Measurements from ENCODE around the gene POLA1.

GRCh38 chrX:25015486-25016360 lies 322.0 kb downstream of the POLA1 start, which contains the start of gene ARX:
- TF ChIP-seq CTCF (IDR thresholded peaks at IDR 0.05) (no peak), EZH2 (IDR thresholded peaks at IDR 0.05; ENCODE audit: borderline replicate concordance, insufficient read depth, low read depth, low read length, poor library complexity, severe bottlenecking) (no peak)

All from B cell (primary cell).